Erythroblast (primary cell): ENCODE measurements around the gene DYNLT2.

Experiments used
- GATA1 ChIP-seq: IDR thresholded peaks from 2 replicates; pipeline ENCODE4 v1.6.1; 2011; ENCODE audit warnings: low read depth, mild to moderate bottlenecking, control low read depth, low read length, moderate library complexity
- POLR2A ChIP-seq: IDR thresholded peaks from 2 replicates; pipeline ENCODE4 v1.6.1; 2011; ENCODE audit warnings: mild to moderate bottlenecking, low read length

GRCh38 chr6:169710009-169710408, 41.4 kb downstream of the DYNLT2 start:
- no peak for TF ChIP-seq GATA1
- no peak for TF ChIP-seq POLR2A
